ENCODE measurements around the gene DGKD.

Gene DGKD

GRCh38 chr2:233476063-233476410, 121.7 kb downstream of the DGKD start:
- Histone ChIP-seq H3K36me3 (ENCODE audit: control insufficient read depth, insufficient read depth, low read length) (no peaks in the 10 kb centered on the region), H3K4me3 (ENCODE audit: low read length) (no peak overlapping the region), H3K4me1 (ENCODE audit: control insufficient read depth, insufficient read depth, low read length) (0 out of 2 replicates have a peak, but pooled peaks cover 2% of the 10 kb centered on the region), H3K27ac (ENCODE audit: low read length) (no peak overlapping the region), H3K27me3 (ENCODE audit: control insufficient read depth, insufficient read depth, low read length) (no peaks in the 10 kb centered on the region), H3K9me3 (ENCODE audit: control insufficient read depth, insufficient read depth, low read length) (no peaks in the 10 kb centered on the region)
- no peak for DNase-seq (ENCODE audit: low read depth, low spot score)
- whole genome bisulfite sequencing (ENCODE audit: insufficient coverage, insufficient read length) = no CpG with 5 or more reads among the region's 14 CpGs

- Histone ChIP-seq H3K36me3 (ENCODE audit: control insufficient read depth, insufficient read depth, low read length) (no peaks in the 10 kb centered on the region), H3K4me3 (ENCODE audit: low read length) (no peak overlapping the region), H3K27me3 (ENCODE audit: control insufficient read depth, insufficient read depth, low read length) (no peaks in the 10 kb centered on the region), H3K27ac (ENCODE audit: low read length) (no peak overlapping the region), H3K9me3 (ENCODE audit: control insufficient read depth, insufficient read depth, low read length) (no peaks in the 10 kb centered on the region), H3K4me1 (ENCODE audit: control insufficient read depth, insufficient read depth, low read length) (0 out of 2 replicates have a peak, but pooled peaks cover 2% of the 10 kb centered on the region)
- no CpG with 5 or more reads among the region's 45 CpGs for WGBS (ENCODE audit: insufficient coverage, insufficient read length)
- no peak for DNase-seq (ENCODE audit: low read depth, low spot score)
Observed at GRCh38 chr2:233476651-233477547, 122.6 kb downstream of the DGKD start.

- no peaks in the 10 kb centered on the region for H3K27me3 ChIP-seq (ENCODE audit: control insufficient read depth, insufficient read depth, low read length)
- no peak overlapping the region for H3K27ac ChIP-seq (ENCODE audit: low read length)
- no peaks in the 10 kb centered on the region for H3K36me3 ChIP-seq (ENCODE audit: control insufficient read depth, insufficient read depth, low read length)
- no peak overlapping the region for H3K4me3 ChIP-seq (ENCODE audit: low read length)
- DNase-seq (ENCODE audit: low read depth, low spot score) = no peak
- no peaks in the 10 kb centered on the region for H3K9me3 ChIP-seq (ENCODE audit: control insufficient read depth, insufficient read depth, low read length)
- no CpG with 5 or more reads among the region's 29 CpGs for WGBS (ENCODE audit: insufficient coverage, insufficient read length)
- 0 out of 2 replicates have a peak, but pooled peaks cover 2% of the 10 kb centered on the region for H3K4me1 ChIP-seq (ENCODE audit: control insufficient read depth, insufficient read depth, low read length)
Observed at GRCh38 chr2:233477548-233478433, 123.5 kb downstream of the DGKD start.

DNA sequence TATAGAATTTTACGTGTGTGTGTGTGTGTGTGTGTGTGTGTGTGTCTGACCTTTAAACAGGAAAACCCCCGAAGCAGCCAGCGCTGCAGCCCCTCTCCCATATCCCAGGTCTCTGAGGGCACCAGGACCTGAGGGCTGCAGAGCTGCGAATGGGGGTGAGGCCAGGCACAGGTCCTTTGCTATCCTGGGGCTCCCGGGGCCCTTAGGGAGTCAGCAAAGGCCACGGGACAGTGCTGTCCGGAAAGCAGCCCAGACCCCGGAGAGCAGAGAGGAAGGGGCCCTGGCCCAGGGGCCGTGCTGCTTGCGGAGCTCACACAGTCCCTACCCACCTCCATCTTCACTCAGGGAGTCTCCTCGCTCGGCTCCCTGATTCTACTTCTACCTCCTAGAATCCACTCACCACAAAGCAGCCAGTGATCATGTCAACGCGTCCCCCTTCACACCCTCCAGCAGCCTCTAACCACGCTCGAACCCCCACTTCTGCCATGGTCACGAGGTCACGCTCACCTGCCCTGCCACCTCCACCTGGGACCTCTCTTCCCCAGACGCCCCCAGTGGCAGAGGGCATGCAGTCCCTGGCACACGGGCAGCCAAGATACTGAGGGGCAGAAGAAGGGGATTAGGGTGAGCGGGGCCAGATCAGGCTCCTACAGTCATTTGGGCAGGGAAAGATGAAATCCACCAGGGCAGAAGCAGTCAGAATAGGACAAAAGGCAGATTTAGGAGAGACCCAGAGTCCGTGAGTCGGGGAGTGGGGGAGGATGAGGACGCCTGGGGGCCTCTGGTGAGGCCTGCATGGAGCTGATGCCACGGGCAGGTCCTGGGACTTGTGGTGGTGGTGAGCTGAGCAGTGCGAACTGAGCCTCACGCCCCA, 125.6 kb downstream of the DGKD start:
- WGBS (ENCODE audit: insufficient coverage, insufficient read length) = no CpG with 5 or more reads among the region's 27 CpGs

GRCh38 chr2:233480490-233481202, 126.4 kb downstream of the DGKD start:
- no peak for DNase-seq (ENCODE audit: low read depth, low spot score)
- no CpG with 5 or more reads among the region's 21 CpGs for WGBS (ENCODE audit: insufficient coverage, insufficient read length)

More for the DNA sequence above, 125.6 kb downstream of the DGKD start:
- Histone ChIP-seq H3K4me3 (ENCODE audit: low read length) (no peak overlapping the region), H3K27me3 (ENCODE audit: control insufficient read depth, insufficient read depth, low read length) (no peaks in the 10 kb centered on the region), H3K9me3 (ENCODE audit: control insufficient read depth, insufficient read depth, low read length) (no peaks in the 10 kb centered on the region), H3K27ac (ENCODE audit: low read length) (no peak overlapping the region), H3K4me1 (ENCODE audit: control insufficient read depth, insufficient read depth, low read length) (no peaks in the 10 kb centered on the region), H3K36me3 (ENCODE audit: control insufficient read depth, insufficient read depth, low read length) (no peaks in the 10 kb centered on the region)
- no peak for DNase-seq (ENCODE audit: low read depth, low spot score)

GRCh38 chr2:233481368-233482142, 127.3 kb downstream of the DGKD start:
- no peaks in the 10 kb centered on the region for H3K36me3 ChIP-seq (ENCODE audit: control insufficient read depth, insufficient read depth, low read length)
- no peak overlapping the region for H3K4me3 ChIP-seq (ENCODE audit: low read length)
- no peaks in the 10 kb centered on the region for H3K4me1 ChIP-seq (ENCODE audit: control insufficient read depth, insufficient read depth, low read length)
- H3K9me3 ChIP-seq (ENCODE audit: control insufficient read depth, insufficient read depth, low read length) = no peaks in the 10 kb centered on the region
- no peak for DNase-seq (ENCODE audit: low read depth, low spot score)
- no peaks in the 10 kb centered on the region for H3K27me3 ChIP-seq (ENCODE audit: control insufficient read depth, insufficient read depth, low read length)
- H3K27ac ChIP-seq (ENCODE audit: low read length) = no peak overlapping the region
- no CpG with 5 or more reads among the region's 22 CpGs for WGBS (ENCODE audit: insufficient coverage, insufficient read length)

More at GRCh38 chr2:233480490-233481202, 126.4 kb downstream of the DGKD start:
- Histone ChIP-seq H3K27me3 (ENCODE audit: control insufficient read depth, insufficient read depth, low read length) (no peaks in the 10 kb centered on the region), H3K4me1 (ENCODE audit: control insufficient read depth, insufficient read depth, low read length) (no peaks in the 10 kb centered on the region), H3K9me3 (ENCODE audit: control insufficient read depth, insufficient read depth, low read length) (no peaks in the 10 kb centered on the region), H3K27ac (ENCODE audit: low read length) (no peak overlapping the region), H3K4me3 (ENCODE audit: low read length) (no peak overlapping the region), H3K36me3 (ENCODE audit: control insufficient read depth, insufficient read depth, low read length) (no peaks in the 10 kb centered on the region)

DNA sequence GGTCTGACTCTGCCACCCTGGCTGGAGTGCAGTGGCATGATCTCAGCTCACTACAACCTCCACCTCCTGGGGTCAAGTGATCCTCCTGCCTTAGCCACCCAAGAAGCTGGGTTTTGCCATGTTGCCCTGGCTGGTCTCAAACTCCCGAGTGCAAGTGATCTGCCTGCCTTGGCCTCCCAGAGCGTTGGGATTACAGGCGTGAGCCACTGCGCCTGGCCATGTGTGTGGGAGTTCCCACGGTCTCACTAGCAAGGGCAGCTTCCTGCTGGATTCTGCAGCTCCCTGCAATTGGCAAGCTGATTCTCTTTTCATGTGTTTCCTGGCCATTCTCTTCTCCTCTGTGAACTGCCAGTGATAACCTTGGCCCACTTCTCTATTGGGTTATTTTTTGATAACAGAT, 128.3 kb downstream of the DGKD start:
- no peaks in the 10 kb centered on the region for H3K36me3 ChIP-seq (ENCODE audit: control insufficient read depth, insufficient read depth, low read length)
- WGBS (ENCODE audit: insufficient coverage, insufficient read length) = no CpG with 5 or more reads among the region's 5 CpGs
- no peaks in the 10 kb centered on the region for H3K9me3 ChIP-seq (ENCODE audit: control insufficient read depth, insufficient read depth, low read length)
- DNase-seq (ENCODE audit: low read depth, low spot score) = no peak
- H3K27ac ChIP-seq (ENCODE audit: low read length) = no peak overlapping the region
- H3K4me1 ChIP-seq (ENCODE audit: control insufficient read depth, insufficient read depth, low read length) = no peaks in the 10 kb centered on the region
- H3K4me3 ChIP-seq (ENCODE audit: low read length) = no peak overlapping the region
- no peaks in the 10 kb centered on the region for H3K27me3 ChIP-seq (ENCODE audit: control insufficient read depth, insufficient read depth, low read length)

- no CpG with 5 or more reads among the region's 15 CpGs for WGBS (ENCODE audit: insufficient coverage, insufficient read length)
- H3K9me3 ChIP-seq (ENCODE audit: control insufficient read depth, insufficient read depth, low read length) = no peaks in the 10 kb centered on the region
- H3K4me3 ChIP-seq (ENCODE audit: low read length) = no peak overlapping the region
- no peaks in the 10 kb centered on the region for H3K36me3 ChIP-seq (ENCODE audit: control insufficient read depth, insufficient read depth, low read length)
- H3K27ac ChIP-seq (ENCODE audit: low read length) = no peak overlapping the region
- no peaks in the 10 kb centered on the region for H3K27me3 ChIP-seq (ENCODE audit: control insufficient read depth, insufficient read depth, low read length)
- no peak for DNase-seq (ENCODE audit: low read depth, low spot score)
- H3K4me1 ChIP-seq (ENCODE audit: control insufficient read depth, insufficient read depth, low read length) = no peaks in the 10 kb centered on the region
Observed at GRCh38 chr2:233485726-233486125, 131.4 kb downstream of the DGKD start.

DNA sequence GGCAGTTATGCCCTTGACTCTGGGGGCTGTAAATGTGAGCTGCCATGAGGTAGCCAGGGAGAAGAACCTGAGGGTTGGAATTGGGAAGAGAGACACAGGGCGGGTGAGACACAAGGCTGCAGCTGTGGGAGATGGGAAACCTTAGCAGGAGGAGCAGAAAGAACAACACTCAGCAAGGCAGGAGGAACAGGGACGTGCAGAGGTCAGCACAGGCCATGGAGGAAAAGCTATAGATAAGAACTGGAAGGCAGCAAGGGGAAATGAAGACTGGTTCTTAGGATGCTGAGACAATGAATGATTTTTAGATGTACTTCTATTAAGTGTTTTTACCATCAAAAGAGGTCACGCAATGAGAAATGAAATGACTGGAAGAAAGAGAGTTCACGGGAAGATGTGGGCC, 132.1 kb downstream of the DGKD start:
- H3K27ac ChIP-seq (ENCODE audit: low read length) = no peak overlapping the region
- no peaks in the 10 kb centered on the region for H3K27me3 ChIP-seq (ENCODE audit: control insufficient read depth, insufficient read depth, low read length)
- H3K9me3 ChIP-seq (ENCODE audit: control insufficient read depth, insufficient read depth, low read length) = no peaks in the 10 kb centered on the region
- no peaks in the 10 kb centered on the region for H3K36me3 ChIP-seq (ENCODE audit: control insufficient read depth, insufficient read depth, low read length)
- DNase-seq (ENCODE audit: low read depth, low spot score) = no peak
- WGBS (ENCODE audit: insufficient coverage, insufficient read length) = no CpG with 5 or more reads among the region's 4 CpGs
- H3K4me3 ChIP-seq (ENCODE audit: low read length) = no peak overlapping the region
- no peaks in the 10 kb centered on the region for H3K4me1 ChIP-seq (ENCODE audit: control insufficient read depth, insufficient read depth, low read length)
